Measurements from ENCODE around the gene ABHD11.

DNA sequence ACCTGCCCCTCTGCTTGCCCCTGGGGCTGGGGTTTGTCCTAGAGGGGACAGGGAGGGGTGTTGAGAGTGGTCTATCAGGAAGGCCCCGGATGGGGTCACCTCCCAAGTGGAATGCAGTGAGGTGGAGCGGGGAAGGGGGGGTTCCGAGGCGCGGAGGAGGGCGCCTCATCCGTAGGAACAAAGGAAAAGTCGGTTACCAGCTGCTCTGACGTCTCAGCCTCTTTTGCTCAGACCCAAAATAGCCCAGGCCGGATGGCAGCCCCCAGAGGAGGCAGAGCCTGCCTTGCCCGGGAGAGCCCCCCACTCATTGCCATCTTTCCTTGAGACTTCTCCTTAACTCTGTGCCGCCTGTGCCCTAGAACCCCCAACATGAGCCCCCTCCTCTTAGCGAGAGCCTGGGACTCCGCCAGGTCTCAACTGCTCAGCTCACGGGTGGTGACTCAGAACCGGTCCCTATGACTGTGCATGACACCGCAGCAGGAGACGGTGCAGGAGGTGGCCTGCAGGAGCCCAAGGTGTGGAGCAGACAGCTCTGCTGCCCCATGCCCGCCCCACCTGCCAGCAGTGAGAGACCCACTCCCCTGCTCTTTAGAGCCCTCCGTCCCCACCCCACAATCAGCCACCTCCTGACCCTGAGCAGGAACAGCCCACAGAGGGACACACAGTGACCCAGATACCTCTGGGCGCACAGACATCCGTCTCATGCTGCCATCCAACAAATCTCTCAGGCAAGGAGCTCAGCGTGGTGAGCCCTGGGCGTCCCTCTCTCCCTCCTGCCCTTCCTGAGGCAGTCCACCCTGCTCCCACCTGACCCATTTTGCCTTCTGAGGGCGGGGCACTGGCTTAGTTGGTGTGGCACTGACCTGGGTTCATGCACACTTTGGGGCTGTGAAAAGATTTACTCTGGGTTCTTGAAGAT lies 32.2 kb downstream of the ABHD11 start:
- TF ChIP-seq, protein P1, sequence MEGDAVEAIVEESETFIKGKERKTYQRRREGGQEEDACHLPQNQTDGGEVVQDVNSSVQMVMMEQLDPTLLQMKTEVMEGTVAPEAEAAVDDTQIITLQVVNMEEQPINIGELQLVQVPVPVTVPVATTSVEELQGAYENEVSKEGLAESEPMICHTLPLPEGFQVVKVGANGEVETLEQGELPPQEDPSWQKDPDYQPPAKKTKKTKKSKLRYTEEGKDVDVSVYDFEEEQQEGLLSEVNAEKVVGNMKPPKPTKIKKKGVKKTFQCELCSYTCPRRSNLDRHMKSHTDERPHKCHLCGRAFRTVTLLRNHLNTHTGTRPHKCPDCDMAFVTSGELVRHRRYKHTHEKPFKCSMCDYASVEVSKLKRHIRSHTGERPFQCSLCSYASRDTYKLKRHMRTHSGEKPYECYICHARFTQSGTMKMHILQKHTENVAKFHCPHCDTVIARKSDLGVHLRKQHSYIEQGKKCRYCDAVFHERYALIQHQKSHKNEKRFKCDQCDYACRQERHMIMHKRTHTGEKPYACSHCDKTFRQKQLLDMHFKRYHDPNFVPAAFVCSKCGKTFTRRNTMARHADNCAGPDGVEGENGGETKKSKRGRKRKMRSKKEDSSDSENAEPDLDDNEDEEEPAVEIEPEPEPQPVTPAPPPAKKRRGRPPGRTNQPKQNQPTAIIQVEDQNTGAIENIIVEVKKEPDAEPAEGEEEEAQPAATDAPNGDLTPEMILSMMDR (IDR thresholded peaks at IDR 0.05): no peak
- TF ChIP-seq POLR2A (IDR thresholded peaks at IDR 0.05): no peak
- TF ChIP-seq EP300 (IDR thresholded peaks at IDR 0.05): no peak
- no peak for TF ChIP-seq POLR2AphosphoS5 (IDR thresholded peaks at IDR 0.05)
